ENCODE results near the gene SNX27. TPM values are rescaled to one million over a fixed set of nuclear protein-coding genes. Genes with fewer than 3 reads are reported as not detected.
A peak's percentile ranks its signal among the peaks of the same experiment; 100 is the strongest.

SNX27 gene
- total RNA-seq, 4 donors from 2014 or later, result 21.9 to 34.3 (median 26.5) TPM

DNA sequence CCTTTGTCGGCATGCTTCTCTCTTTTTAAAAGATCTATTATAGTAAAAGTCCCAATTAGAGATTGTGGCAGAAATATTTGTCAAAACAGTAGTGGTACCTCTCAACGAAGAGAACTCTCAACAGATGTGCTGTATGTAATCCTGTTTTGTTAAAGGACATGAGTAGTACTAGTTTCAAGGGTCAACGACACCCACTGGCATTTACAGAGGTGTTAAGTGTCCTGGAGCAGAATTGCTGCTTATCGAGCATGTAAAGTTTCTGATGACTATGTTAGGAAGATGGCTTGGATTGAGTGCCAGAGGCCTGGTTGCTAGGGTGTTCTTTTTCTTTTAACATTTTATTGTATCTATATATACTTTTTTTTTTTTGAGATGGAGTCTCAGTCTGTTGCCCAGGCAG is 77.6 kb downstream of the SNX27 start:
- no peak for DNase-seq (ENCODE audit: low spot score in 2 of 2)
- no peak overlapping the region for H3K4me3 ChIP-seq (ENCODE audit: low read depth, poor library complexity, severe bottlenecking)
- intact Hi-C loops (cut with DNase I; ENCODE audit: low total_unique reads), result no loop called here
- WGBS, 2 donors, result 83 to 86% methylated on average over 4 of the region's 4 CpGs
- TF ChIP-seq CTCF (IDR thresholded peaks at IDR 0.05), result no peak
- TF ChIP-seq POLR2A (IDR thresholded peaks at IDR 0.05), result no peak

GRCh38 chr1:151692226-151692625 is 80.4 kb downstream of the SNX27 start:
- 90 to 92% methylated on average over 3 of the region's 3 CpGs for WGBS, 2 donors
- TF ChIP-seq POLR2A (IDR thresholded peaks at IDR 0.05) (no peak), CTCF (IDR thresholded peaks at IDR 0.05) (no peak)
- no peak for DNase-seq (ENCODE audit: low spot score in 2 of 2)
- no peak overlapping the region for H3K4me3 ChIP-seq (ENCODE audit: low read depth, poor library complexity, severe bottlenecking)
- intact Hi-C loops (cut with DNase I; ENCODE audit: low total_unique reads), result no loop called here

DNA sequence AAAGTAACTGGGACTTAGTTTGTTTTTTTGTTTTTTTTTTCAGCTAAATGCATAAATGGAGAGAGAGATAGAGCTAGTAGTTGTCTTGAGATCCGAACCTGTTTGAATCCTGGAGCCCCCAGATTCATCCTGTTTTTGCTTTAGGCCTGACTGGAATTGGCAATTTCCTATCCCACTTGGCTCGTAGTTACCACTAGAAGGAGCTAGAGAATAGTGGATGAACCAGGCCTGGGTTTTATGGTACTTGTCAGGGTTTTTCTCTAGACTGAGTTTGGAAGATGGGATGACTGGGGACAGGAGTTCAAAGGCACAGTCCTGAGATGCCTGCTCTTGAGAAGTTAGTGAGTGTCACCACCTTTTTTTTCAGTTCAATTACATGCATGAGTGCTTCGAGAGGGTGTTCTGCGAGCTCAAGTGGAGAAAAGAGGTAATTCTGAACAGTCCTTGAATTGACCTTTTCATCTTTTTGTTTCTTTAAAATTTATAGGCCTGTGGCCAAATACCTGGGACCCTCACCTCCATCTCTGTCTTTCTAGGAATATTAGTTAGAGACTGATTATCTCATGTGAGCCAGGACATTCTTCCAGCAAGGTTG is 81.3 kb downstream of the SNX27 start:
- no peak for TF ChIP-seq POLR2A (IDR thresholded peaks at IDR 0.05)
- no peak for DNase-seq (ENCODE audit: low spot score in 2 of 2)
- H3K4me3 ChIP-seq (ENCODE audit: low read depth, poor library complexity, severe bottlenecking), result no peak overlapping the region
- intact Hi-C loops (cut with DNase I; ENCODE audit: low total_unique reads), result no loop called here
- 75 to 76% methylated on average over 4 of the region's 4 CpGs for WGBS, 2 donors

GRCh38 chr1:151701515-151701914 is 89.7 kb downstream of the SNX27 start:
- no peak for DNase-seq (ENCODE audit: low spot score in 2 of 2)
- TF ChIP-seq CTCF (IDR thresholded peaks at IDR 0.05) (no peak), POLR2A (IDR thresholded peaks at IDR 0.05) (no peak)
- intact Hi-C loops (cut with DNase I; ENCODE audit: low total_unique reads), result no loop called here
- no peak overlapping the region for H3K4me3 ChIP-seq (ENCODE audit: low read depth, poor library complexity, severe bottlenecking)
- 96 to 100% methylated on average over 5 of the region's 5 CpGs for WGBS, 2 donors

DNA sequence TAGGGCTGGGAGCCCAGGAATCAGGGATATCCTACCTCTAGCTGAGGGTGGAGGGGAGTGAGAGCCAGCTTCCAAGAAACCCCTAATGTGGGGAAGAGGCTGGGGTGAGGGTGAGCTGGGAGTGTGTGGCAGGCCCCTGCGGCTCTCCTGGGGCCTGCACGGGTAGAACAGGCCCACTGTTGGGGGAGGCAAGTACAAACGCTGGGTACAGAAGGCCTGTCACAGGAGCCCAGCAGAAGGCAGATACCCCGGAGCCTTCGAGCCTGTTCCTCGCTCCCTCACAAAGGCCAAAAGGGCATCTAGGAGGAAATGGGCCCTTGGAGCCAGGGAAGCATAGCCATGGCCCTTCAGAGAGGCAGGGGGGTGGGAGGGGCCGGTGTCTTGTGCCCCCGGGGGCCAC is 91.1 kb downstream of the SNX27 start:
- no peak for DNase-seq (ENCODE audit: low spot score in 2 of 2)
- TF ChIP-seq CTCF (IDR thresholded peaks at IDR 0.05), result no peak
- no peak for TF ChIP-seq POLR2A (IDR thresholded peaks at IDR 0.05)
- intact Hi-C loops (cut with DNase I; ENCODE audit: low total_unique reads), result no loop called here
- WGBS, 2 donors, result 46 to 51% methylated on average over 8 of the region's 8 CpGs
- no peak overlapping the region for H3K4me3 ChIP-seq (ENCODE audit: low read depth, poor library complexity, severe bottlenecking)

GRCh38 chr1:151703813-151704212 is 92.0 kb downstream of the SNX27 start:
- TF ChIP-seq CTCF (IDR thresholded peaks at IDR 0.05), result no peak
- TF ChIP-seq POLR2A (IDR thresholded peaks at IDR 0.05), result no peak
- DNase-seq (ENCODE audit: low spot score in 2 of 2), result peak in 1 of 2 donors; percentile 82
- intact Hi-C loops (cut with DNase I; ENCODE audit: low total_unique reads), result no loop called here
- no peak overlapping the region for H3K4me3 ChIP-seq (ENCODE audit: low read depth, poor library complexity, severe bottlenecking)
- WGBS, 2 donors, result 76 to 82% methylated on average over 17 of the region's 17 CpGs
